ENCODE results near the gene CGB7.
"Not testable (repeated sequence)": the region's sequence is repeated elsewhere in the genome, so short reads cannot be mapped to it uniquely, and the experiment has no call there.

CGB7 gene

DNA sequence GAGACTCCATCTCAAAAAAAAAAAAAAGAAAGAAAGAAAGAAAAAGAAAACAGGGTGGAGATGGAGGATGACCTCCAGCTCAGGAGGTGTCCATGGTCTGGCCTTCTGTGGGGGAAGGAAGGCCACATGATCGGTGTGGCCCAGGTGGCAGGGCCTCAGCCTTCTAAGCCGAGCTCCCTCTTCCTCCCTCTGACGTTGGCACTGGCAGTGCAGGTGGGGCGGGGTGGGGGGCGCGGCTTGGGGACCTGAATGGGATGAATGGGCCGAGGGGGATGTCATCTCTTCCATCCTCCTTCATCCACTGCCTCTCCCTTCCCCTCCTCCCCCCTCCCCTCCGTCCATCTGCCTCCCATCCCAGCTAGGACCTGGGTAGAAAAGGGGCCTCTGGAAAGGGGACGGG is 17.8 kb downstream of the CGB7 start:
- not testable (repeated sequence) for DNase-seq

DNA sequence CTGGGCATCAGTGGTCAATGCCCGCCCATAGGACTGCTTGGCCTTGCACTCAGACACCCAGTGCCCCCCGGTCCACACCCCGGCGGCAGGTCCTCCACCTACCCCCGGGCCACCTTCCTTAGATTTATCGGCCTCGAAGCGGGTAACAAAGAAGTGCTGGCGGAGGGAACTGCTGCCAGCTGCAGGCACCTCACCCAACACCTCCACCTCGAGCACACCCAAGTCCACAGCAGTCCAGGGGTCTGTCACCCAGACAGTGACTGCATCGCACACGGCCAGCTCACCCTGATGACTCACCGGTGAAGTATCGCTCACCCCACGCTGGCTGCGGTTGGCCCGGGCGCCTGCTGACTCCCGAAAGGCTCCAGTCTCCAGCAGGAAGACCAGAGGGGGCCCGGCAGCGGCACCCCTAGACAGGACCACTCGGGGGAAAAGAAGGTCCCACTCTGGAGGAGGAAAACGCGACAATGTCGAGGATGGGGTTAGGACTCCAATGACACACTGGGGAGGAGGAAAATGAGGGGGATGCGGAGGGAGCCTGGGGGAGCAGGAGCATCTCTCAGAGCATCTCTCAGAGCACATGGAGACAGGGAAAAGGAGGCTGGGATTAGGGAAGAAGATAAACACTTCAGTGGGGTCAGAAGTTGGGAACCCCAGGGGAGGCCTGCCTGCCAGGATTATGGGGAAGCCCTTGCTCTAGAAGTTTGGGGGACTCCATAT is 18.8 kb downstream of the CGB7 start:
- DNase-seq, result not testable (repeated sequence)

DNA sequence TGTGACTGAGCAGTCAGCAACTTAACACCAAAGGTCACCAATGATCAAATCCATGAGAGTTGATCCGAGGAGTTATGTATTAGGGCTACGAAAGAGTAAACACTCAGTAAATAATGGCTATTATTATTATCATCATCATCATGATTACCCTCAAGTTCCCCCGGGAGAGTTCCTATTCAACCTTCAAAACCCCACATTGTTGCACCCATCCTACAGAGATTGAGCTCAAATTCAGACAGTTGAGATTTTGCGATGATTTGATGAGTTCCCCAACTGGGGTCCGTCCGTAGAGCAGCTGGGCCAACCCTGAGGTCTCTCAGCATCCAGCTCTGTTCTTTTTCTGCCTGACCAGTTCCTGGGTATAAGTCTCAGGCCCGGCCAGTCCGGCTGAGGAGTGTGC is 19.4 kb downstream of the CGB7 start:
- not testable (repeated sequence) for DNase-seq

DNA sequence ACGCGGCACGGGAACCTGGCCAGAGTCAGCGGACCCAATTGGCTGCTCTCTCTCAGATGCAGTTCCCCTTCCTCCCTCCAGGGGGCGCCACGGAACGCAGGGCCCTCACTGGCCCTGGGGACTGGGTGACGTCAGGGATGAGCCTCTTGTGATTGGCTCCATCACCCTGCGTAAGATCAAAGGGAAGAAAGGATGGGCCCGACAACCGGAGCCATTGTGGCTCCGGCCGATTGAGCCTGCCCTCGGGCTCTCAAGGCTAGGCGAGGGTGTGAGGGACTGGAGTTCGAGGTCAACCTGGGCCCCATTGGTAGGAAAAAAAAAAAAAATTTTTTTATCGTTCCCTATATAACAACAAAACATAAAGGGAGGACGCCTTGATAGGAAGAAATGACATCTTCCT is 20.7 kb downstream of the CGB7 start, which contains the start of gene CGB1:
CGB1 (minus strand) TSS at position 81 of the 400 bp plus-strand sequence. CDS start 184 bp downstream, outside the sequence.
- not testable (repeated sequence) for DNase-seq

DNA sequence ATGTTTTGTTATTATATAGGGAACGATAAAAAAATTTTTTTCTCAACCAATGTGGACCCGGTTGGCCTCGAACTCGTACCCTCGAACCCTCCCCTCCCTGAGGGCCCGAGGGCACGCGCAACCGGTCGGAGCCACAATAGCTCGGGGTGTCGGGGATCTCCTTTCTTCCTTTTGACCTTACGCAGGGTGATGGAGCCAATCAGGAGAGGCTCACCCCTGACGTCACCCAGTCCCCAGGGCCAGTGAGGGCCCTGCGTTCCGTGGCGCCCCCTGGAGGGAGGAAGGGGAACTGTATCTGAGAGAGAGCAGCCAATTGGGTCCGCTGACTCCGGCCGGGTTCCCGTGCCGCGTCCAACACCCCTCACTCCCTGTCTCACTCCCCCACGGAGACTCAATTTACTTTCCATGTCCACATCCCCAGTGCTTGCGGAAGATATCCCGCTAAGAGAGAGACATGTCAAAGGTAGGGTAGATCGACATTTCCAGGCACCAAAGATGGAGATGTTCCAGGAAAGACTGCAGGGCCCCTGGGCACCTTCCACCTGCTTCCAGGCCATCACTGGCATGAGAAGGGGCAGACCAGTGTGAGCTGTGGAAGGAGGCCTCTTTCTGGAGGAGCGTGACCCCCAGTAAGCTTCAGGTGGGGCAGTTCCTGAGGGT is 25.8 kb downstream of the CGB7 start, which contains the start of gene CGB2:
CGB2 (plus strand) TSS at position 249 of the 660 bp plus-strand sequence; CDS start at position 455, 206 bp downstream.
- DNase-seq, result not testable (repeated sequence)

DNA sequence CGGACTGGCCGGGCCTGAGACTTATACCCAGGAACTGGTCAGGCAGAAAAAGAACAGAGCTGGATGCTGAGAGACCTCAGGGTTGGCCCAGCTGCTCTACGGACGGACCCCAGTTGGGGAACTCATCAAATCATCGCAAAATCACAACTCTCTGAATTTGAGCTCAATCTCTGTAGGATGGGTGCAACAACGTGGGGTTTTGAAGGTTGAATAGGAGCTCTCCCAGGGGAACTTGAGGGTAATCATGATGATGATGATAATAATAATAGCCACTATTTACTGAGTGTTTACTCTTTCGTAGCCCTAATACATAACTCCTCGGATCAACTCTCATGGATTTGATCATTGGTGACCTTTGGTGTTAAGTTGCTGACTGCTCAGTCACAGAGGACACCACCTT is 27.2 kb downstream of the CGB7 start:
- not testable (repeated sequence) for DNase-seq

DNA sequence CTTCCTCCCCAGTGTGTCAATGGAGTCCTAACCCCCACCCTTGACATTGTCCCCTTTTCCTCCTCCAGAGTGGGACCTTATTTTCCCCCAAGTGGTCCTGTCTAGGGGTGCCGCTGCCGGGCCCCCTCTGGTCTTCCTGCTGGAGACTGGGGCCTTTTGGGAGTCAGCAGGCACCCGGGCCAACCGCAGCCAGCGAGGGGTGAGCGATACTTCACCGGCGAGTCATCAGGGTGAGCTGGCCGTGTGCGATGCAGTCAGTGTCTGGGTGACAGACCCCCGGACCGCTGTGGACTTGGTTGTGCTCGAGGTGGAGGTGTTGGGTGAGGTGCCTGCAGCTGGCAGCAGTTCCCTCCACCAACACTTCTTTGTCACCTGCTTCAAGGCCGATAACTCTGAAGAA is 27.8 kb downstream of the CGB7 start:
- not testable (repeated sequence) for DNase-seq

DNA sequence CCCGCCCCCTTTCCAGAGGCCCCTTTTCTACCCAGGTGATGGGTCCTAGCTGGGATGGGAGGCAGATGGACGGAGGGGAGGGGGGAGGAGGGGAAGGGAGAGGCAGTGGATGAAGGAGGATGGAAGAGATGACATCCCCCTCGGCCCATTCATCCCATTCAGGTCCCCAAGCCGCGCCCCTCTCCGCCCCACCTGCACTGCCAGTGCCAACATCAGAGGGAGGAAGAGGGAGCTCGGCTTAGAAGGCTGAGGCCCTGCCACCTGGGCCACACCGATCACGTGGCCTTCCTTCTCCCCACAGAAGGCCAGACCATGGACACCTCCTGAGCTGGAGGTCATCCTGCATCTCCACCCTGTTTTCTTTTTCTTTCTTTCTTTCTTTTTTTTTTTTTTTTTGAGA is 28.9 kb downstream of the CGB7 start:
- DNase-seq, result not testable (repeated sequence)

DNA sequence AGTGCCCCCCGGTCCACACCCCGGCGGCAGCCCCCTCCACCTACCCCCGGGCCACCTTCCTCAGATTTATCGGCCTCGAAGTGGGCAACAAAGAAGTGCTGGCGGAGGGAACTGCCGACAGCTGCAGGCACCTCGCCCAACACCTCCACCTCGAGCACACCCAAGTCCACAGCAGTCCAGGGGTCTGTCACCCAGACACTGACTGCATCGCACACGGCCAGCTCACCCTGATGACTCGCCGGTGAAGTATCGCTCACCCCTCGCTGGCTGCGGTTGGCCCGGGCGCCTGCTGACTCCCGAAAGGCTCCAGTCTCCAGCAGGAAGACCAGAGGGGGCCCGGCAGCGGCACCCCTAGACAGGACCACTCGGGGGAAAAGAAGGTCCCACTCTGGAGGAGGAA is 31.9 kb downstream of the CGB7 start:
- DNase-seq, result not testable (repeated sequence)

DNA sequence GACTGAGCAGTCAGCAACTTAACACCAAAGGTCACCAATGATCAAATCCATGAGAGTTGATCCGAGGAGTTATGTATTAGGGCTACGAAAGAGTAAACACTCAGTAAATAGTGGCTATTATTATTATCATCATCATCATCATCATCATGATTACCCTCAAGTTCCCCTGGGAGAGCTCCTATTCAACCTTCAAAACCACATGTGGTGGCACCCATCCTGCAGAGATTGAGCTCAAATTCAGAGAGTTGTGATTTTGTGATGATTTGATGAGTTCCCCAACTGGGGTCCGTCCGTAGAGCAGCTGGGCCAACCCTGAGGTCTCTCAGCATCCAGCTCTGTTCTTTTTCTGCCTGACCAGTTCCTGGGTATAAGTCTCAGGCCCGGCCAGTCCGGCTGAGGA is 32.5 kb downstream of the CGB7 start:
- DNase-seq, result not testable (repeated sequence)

DNA sequence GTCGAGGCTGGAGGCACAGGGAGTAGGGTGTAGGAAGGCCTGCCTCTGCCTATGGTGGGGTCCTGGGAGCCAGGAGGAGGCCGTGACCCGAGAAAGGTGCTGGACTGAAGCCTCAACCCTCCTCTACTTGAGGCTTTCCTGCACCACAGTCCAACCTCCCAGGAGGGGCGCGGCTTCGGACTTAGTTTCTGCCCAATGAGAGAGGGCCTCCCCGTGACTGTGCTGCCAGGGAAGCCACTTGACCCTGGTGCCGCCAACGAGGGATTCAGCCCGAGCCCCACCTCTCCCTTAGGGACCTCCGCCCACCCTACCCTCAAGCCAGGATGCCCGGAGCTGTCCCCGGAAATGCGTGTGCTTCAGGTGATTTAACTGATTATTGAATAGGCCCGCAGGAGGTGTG is 33.3 kb downstream of the CGB7 start, which contains the start of gene CGB3:
CGB3 (minus strand) TSS at position 101 of the 400 bp plus-strand sequence. CDS start 362 bp downstream, outside the sequence.
- DNase-seq, result not testable (repeated sequence)

DNA sequence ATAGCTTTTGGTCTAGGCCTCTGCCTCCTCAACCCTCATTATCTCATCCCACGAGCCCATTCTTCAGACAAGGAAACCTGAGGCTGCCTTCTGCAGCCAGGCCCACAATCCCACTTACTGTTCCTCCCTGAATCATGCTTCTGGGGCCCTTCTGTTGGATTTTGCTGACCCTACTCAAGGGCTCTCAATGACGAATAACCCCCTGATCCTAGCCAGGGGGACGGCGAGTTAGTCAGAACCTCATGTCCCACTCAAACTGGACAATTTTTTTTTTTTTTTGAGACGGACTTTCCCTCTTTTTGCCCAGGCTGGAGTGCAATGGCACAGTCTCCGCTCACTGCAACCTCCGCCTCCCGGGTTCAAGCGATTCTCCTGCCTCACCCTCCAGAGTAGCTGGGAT is 35.4 kb downstream of the CGB7 start:
- DNase-seq, result no peak

DNA sequence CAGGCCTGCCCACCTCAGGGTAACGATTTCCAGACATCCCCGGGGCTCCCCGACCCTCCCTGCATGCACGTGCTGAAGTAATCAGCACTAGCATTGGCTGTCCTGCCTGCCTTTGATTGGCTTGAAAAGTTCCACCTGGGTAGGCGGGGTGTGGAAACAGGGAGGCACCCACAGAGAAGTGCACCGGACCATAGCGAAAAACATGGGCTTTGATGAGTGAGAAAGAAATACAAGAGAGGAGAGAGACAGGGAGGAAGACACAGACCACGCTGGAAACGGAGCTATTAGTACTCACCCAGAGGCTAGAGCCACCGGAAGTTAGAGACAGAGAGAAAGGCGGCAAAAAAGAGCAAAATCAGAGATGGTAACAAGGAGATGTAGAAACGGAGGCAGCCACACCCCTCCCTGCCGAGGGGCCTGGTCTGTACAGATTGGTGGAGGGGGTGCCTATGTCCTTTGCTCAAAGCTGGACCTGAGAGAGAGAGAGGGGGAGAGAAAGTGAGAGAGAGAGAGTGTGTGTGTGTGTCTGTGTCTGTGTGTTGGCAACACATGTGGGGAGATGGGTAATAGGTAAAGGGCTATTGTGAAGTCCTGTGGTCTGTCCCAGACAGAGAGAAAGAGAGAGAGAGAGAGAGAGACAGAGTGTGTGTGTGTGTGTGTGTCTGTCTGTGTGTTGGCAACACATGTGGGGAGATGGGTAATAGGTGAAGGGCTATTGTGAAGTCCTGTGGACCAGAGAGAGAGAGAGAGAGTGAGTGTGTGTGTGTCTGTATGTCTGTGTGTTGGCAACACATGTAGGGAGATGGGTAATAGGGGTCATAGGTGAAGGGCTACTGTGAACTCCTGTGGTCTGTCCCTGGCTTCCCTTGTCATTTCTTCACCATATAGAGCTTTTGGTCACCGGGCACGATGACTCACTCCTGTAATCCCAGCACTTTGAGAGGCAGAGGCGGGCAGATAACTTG is 36.3 kb downstream of the CGB7 start:
- no peak for DNase-seq

DNA sequence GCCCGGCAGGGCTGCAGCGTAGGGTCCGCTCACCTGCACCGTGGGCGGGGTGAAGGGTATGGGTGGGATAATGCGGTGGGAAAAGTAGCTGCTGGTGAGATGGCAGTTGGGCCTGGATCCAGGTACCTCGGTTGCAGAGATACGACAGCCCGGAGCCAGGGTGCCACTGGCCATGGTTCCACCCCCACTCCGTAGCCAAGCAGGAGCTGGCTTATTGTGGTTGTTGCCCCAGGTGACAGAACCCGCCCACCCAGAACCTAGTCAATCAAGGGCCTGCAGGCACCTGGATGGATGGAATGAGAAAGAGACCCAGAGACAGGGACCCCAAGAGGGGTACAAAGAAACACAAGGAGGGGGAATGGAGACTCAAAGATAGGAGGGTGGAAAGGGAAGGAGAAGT is 37.2 kb downstream of the CGB7 start:
- DNase-seq, result no peak

DNA sequence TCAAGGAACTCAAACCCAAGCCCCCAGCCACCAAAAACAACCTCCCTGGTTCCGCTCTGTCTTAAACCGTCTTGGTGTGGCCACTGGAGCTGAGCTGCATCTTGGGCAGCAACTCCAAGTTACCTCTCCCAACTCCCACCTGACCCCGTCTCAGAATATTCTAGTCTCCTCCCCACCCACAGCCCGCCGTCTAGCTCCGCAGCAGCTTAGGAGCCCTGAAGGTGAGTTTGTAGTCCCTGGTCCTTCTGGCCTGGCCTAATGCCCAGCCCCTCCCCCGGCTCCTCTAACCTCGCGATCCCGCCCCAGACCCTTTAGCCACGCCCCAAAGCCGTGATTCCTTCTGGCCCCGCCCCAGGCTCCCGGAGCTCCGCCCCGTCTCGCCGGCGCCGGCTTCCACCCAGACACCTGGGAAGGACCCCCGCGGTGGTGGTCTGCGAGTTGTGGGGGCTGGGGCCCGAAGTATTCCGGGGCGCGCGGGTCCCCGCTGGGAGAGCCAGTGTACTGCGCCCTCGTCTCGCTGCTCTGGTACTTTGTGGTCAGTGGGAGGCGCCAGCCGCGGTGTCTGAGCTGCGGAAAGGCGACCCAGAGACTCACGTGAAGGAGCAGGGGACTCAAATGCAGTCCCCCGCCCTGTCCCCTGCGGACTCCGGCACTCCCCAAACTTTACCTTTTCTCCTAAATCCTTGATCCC is 38.2 kb downstream of the CGB7 start:
- peak in 1 of 2 donors; percentile 8 for DNase-seq

DNA sequence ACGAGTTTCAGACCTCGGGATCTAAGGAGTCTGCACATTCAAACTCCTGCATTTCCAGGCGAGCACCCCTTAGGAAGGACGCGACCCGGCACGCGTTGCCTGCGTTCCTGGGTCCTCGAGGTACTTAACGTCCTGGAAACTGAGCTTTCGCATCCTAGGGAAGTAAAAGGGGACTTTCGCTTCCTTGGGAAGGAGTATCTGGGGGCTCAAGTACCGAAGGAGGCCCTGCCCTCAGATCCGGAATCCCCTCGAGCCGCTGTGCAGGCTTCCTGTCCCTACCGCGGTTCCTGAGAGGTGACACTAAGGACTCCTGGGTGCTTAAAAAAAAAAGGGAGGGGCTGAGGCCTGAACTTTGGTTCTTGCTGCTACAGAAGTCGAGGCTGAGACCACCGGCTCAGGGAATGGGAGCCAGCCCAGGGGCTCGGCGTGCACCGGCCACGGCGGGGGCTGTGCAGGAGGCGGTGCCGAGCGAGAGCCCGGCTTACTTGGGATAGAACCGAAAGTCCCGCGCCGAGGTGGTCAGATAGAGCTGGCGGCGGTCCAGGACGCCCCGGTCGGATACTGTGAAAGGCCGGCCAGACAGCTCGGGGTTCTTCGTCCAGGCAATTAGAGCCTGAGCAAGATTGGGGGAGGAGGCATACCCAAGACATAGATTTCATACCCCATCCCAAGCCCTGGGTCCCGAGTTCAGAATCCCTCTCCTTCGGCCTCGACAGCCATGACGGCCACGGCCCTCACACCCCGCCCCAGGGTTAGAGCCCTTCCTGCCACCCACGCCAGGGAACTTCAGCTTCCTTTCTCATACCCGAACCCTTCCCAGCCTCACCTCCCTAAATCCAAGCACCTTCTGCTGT is 38.9 kb downstream of the CGB7 start:
- DNase-seq, result not testable (repeated sequence)

DNA sequence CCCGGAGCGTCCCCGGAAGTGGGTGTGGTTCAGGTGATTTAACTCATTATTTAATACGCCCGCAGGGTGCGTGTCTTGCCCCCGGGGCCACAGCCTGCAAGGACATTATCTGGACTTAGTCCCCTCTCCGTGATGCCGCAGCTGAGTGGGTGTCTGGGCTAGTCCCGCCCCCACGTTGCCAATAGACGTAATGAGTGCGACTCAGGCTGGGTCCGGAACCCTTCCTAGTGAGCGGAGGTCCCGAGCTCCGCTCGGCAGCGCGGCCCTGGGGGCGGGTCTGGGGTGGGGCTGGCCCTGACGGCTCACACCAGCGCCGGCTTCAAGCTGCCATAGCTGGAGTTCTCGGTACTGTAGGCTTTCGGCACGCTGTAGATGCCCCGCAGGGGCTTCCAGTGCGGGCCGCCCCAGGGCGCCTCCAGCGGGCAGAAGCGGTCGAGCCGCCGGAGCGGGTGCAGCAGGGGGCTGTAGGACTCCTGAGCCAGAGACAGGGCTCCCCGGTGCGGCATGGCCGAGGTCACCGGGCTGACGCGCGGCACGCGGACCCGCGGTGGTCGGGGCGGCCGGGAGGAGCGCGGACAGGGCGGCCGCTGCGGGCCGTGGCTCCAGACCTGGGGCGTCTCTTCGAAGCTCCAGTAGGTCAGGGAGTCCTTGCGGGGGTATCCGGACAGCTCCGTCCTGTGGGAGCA is 39.7 kb downstream of the CGB7 start:
- DNase-seq, result peak in 1 of 2 donors; percentile 20

DNA sequence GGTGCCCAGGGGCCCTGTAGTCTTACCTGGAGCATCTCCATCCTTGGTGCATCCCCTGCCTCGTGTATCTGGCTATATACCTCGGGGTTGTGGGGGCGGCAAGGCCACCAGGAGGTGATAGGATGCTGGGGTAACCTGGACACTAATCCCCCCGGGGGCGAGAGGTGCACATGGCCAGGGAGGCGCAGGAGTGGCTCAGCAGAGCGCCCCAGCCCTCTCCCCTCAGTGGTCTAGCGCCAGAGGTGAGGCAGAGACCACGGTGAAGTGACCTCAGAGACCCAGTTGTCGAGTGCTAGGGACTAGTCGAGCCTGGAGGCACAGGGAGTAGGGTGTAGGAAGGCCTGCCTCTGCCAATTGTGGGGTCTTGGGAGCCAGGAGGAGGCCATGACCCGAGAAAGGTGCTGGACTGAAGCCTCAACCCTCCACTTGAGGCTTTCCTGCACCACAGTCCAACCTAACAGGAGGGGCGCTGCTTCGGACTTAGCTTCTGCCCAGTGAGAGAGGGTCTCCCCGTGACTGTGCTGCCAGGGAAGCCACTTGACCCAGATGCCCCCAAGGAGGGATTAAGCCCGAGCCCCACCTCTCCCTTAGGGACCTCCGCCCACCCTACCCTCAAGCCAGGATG is 40.4 kb downstream of the CGB7 start, which contains the start of gene LHB:
LHB (minus strand) TSS at position 51 of the 625 bp plus-strand sequence; CDS start at position 41, 10 bp downstream.
- no peak for DNase-seq

DNA sequence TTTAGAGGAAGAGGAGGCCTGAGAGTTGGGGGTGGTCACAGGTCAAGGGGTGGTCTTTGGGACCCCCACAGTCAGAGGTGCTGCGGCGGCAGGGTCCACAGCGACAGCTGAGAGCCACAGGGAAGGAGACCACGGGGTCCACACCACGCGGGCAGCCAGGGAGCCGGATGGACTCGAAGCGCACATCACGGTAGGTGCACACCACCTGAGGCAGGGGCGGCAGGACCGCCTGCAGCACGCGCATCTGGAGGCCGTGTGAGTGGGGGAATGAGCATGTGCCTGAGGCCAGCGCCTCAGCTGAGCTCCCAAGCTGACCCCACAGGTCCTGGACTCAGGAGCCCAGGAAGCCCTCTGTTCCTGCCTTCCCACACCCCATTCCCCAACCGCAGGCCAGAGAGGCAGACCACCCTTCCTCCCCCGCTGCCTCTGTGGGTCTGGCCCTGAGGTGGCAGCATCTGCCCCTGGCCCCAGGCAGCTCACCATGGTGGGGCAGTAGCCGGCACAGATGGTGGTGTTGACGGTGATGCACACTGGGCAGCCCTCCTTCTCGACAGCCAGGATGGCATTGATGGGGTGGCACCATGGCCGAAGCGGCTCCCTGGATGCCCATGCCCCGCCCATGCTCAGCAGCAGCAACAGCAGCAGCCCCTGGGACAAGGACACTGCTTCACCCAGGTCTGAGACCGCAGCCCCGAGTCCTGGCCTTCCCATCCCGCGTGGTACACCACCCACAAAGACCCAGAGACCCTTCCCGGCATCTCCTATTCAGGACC is 41.3 kb downstream of the CGB7 start:
- no peak for DNase-seq

All from hippocampal formation (tissue), 2 donors.